GM23338 (cell line): ENCODE measurements around the gene AHNAK. TPM values are rescaled to one million over a fixed set of nuclear protein-coding genes. Genes with fewer than 3 reads are reported as not detected.

Source experiments
- ATAC-seq: fragments of 200-7000 bp; cut with Tn5 transposase; 3 replicates; pipeline ENCODE4 v1.9.1; 2020
- DNase-seq: peaks from one replicate; pipeline ENCODE4 v3.0.0-alpha.2; 2015; ENCODE audit warnings: low spot score
- H2AFZ ChIP-seq: fragments of 200-600 bp; sonication (generic); 2 replicates; pipeline ENCODE4 v1.8.0; 2016; ENCODE audit warnings: antibody characterized with exemption, mild to moderate bottlenecking, moderate library complexity
- H3F3A ChIP-seq: fragments of 200-600 bp; sonication (generic); replicated peaks from 2 replicates; pipeline ENCODE4 v1.8.0; 2017; ENCODE audit warnings: antibody characterized with exemption, mixed run types, low read depth
- H3K27ac ChIP-seq: fragments of 200-600 bp; sonication (generic); 2 replicates; pipeline ENCODE4 v1.6.1; 2016; ENCODE audit warnings: low read depth
- H3K27me3 ChIP-seq: fragments of 200-600 bp; sonication (generic); 2 replicates; pipeline ENCODE4 v1.8.0; 2016; ENCODE audit warnings: mild to moderate bottlenecking, mixed run types, moderate library complexity; ENCODE audit not compliant: insufficient read depth
- H3K36me3 ChIP-seq: fragments of 200-600 bp; sonication (generic); 2 replicates; pipeline ENCODE4 v1.8.0; 2016; ENCODE audit warnings: mild to moderate bottlenecking; ENCODE audit not compliant: insufficient read depth
- H3K4me1 ChIP-seq: fragments of 200-600 bp; sonication (generic); 2 replicates; pipeline ENCODE4 v1.8.0; 2016; ENCODE audit warnings: mild to moderate bottlenecking, moderate library complexity; ENCODE audit not compliant: insufficient read depth
- H3K4me2 ChIP-seq: fragments of 200-600 bp; sonication (generic); 2 replicates; pipeline ENCODE4 v1.7.1; 2017; ENCODE audit warnings: mixed run types
- H3K4me3 ChIP-seq: fragments of 200-600 bp; sonication (generic); 2 replicates; pipeline ENCODE4 v1.6.1; 2016; ENCODE audit warnings: mixed run types
- H3K79me2 ChIP-seq: fragments of 200-600 bp; sonication (generic); replicated peaks from 2 replicates; pipeline ENCODE4 v1.8.0; 2017; ENCODE audit warnings: mild to moderate bottlenecking; ENCODE audit not compliant: insufficient read depth
- H3K9me2 ChIP-seq: fragments of 200-600 bp; sonication (generic); 2 replicates; pipeline ENCODE4 v1.8.0; 2017; ENCODE audit not compliant: insufficient read depth
- H4K20me1 ChIP-seq: fragments of 200-600 bp; sonication (generic); replicated peaks from 2 replicates; pipeline ENCODE4 v1.8.0; 2017; ENCODE audit warnings: mild to moderate bottlenecking; ENCODE audit not compliant: insufficient read depth
- H3K27ac Mint-ChIP-seq: 2 replicates; pipeline ENCODE4 v1.8.0; 2020; ENCODE audit warnings: inconsistent platforms, mild to moderate bottlenecking, moderate library complexity, mixed read lengths
- H3K27me3 Mint-ChIP-seq: 3 replicates; pipeline ENCODE4 v1.8.0; 2022; ENCODE audit warnings: low read depth, mild to moderate bottlenecking, moderate library complexity, mixed read lengths, inconsistent platforms; ENCODE audit not compliant: insufficient read depth, poor library complexity
- H3K36me3 Mint-ChIP-seq: 3 replicates; pipeline ENCODE4 v1.8.0; 2021; ENCODE audit warnings: low read depth, mild to moderate bottlenecking, inconsistent platforms, moderate library complexity, mixed read lengths
- H3K4me1 Mint-ChIP-seq: 3 replicates; pipeline ENCODE4 v1.8.0; 2020; ENCODE audit warnings: mild to moderate bottlenecking, inconsistent platforms, mixed read lengths
- H3K4me3 Mint-ChIP-seq: 3 replicates; pipeline ENCODE4 v1.8.0; 2021; ENCODE audit warnings: moderate library complexity, mild to moderate bottlenecking, inconsistent platforms, mixed read lengths
- H3K9me3 Mint-ChIP-seq: 3 replicates; pipeline ENCODE4 v1.8.0; 2020; ENCODE audit warnings: moderate library complexity, mild to moderate bottlenecking, inconsistent platforms, mixed read lengths
- CREB1 ChIP-seq: fragments of 250-450 bp; sonication (Bioruptor Pico); IDR thresholded peaks from 2 replicates; pipeline ENCODE4 v1.5.0; 2020; ENCODE audit warnings: low read depth, mild to moderate bottlenecking, moderate library complexity
- CTCF ChIP-seq, 2 experiments: fragments of 200-600 bp in 1 of 2; sonication (generic) in 1 of 2; conservative IDR thresholded peaks; 2 replicates each; pipeline versions ENCODE4 v1.5.1 to v1.6.1; 2016 to 2017; ENCODE audit warnings: antibody characterized with exemption in 2 of 2, low read depth in 2 of 2, mild to moderate bottlenecking in 2 of 2, moderate library complexity in 1 of 2
- EZH2 ChIP-seq: fragments of 200-600 bp; sonication (generic); IDR thresholded peaks from one replicate; pipeline ENCODE4 v1.8.0; 2017; ENCODE audit warnings: antibody characterized with exemption, mild to moderate bottlenecking, low read depth; ENCODE audit not compliant: unreplicated experiment
- EZH2phosphoT487 ChIP-seq: fragments of 200-600 bp; sonication (generic); IDR thresholded peaks from one replicate; pipeline ENCODE4 v1.8.1; 2018; ENCODE audit warnings: antibody characterized with exemption; ENCODE audit not compliant: unreplicated experiment
- JUNB ChIP-seq: IDR thresholded peaks from one replicate; pipeline ENCODE4 v1.6.1; 2016; ENCODE audit warnings: antibody characterized with exemption; ENCODE audit not compliant: unreplicated experiment
- NANOG ChIP-seq: IDR thresholded peaks from 2 replicates; pipeline ENCODE4 v1.6.1; 2016; ENCODE audit warnings: antibody characterized with exemption, borderline replicate concordance
- POLR2AphosphoS5 ChIP-seq: IDR thresholded peaks from 2 replicates; pipeline ENCODE4 v1.6.1; 2016; ENCODE audit warnings: antibody characterized with exemption, low read depth
- REST ChIP-seq: IDR thresholded peaks from one replicate; pipeline ENCODE4 v1.6.1; 2018; ENCODE audit warnings: antibody characterized with exemption; ENCODE audit not compliant: unreplicated experiment
- STAT1 ChIP-seq: IDR thresholded peaks from one replicate; pipeline ENCODE4 v1.6.1; 2016; ENCODE audit warnings: antibody characterized with exemption; ENCODE audit not compliant: unreplicated experiment
- ZNF114 ChIP-seq: fragments of 250-450 bp; sonication (Bioruptor Pico); IDR thresholded peaks from 2 replicates; pipeline ENCODE4 v1.5.0; 2020; ENCODE audit warnings: mild to moderate bottlenecking, moderate library complexity
- ZNF331 ChIP-seq: fragments of 250-450 bp; sonication (Bioruptor Pico); IDR thresholded peaks from 2 replicates; pipeline ENCODE4 v1.5.0; 2020; ENCODE audit warnings: low read depth, mild to moderate bottlenecking, moderate library complexity
- ZNF462 ChIP-seq: fragments of 250-450 bp; sonication (Bioruptor Pico); IDR thresholded peaks from 2 replicates; pipeline ENCODE4 v1.5.0; 2020; ENCODE audit warnings: mild to moderate bottlenecking, moderate library complexity
- polyA plus RNA-seq: library from polyadenylated mRNA; unstranded; fragments of >200 nt; fragmentation: Nextera tagmentation; extraction: Ambion mirVana; gene quantifications from 2 replicates; pipeline ENCODE4 v1.2.1, GENCODE V29; 2016
- total RNA-seq: library from RNA; depleted of rRNA; stranded (reverse); fragments of >200 nt; shearing (Covaris generic); gene quantifications from 2 replicates; pipeline ENCODE4 v1.2.3, GENCODE V29; 2014
- TF ChIP-seq, protein P1 (sequence below): IDR thresholded peaks from 2 replicates; pipeline ENCODE4 v1.6.1; 2016; ENCODE audit warnings: antibody characterized with exemption

The AHNAK gene
- total and polyA plus RNA-seq, 2 experiments from 2014 or later = 0.91 to 2.1 TPM

- Histone ChIP-seq H3K4me1 (no peaks in the 10 kb centered on the region), H3K9me2 (no peaks in the 10 kb centered on the region; the same call in 1 of the 2 replicates), H3K27ac (no peak overlapping the region), H3K4me2 (no peak overlapping the region), H3K36me3 (no peaks in the 10 kb centered on the region), H4K20me1 (no peaks in the 10 kb centered on the region), H3F3A (no peaks in the 10 kb centered on the region), H3K79me2 (no peaks in the 10 kb centered on the region), H3K4me3 (no peak overlapping the region), H2AFZ (no peak overlapping the region), H3K27me3 (no peaks in the 10 kb centered on the region)
- peaks cover 3% of the 10 kb centered on the region for H3K27me3 Mint-ChIP-seq
- no peaks in the 10 kb centered on the region for H3K36me3 Mint-ChIP-seq
- ATAC-seq (no peak), DNase-seq (no peak)
- H3K4me1 Mint-ChIP-seq = peaks cover 2% of the 10 kb centered on the region; the same call in 1 of the 3 replicates
- H3K4me3 Mint-ChIP-seq = no peak overlapping the region
- no peak overlapping the region for H3K27ac Mint-ChIP-seq
- TF ChIP-seq JUNB (no peak), NANOG (no peak), ZNF462 (CRISPR knock-in tag) (no peak), CREB1 (no peak), REST (no peak), STAT1 (no peak), EZH2phosphoT487 (no peak), ZNF114 (CRISPR knock-in tag) (no peak), ZNF331 (CRISPR knock-in tag) (no peak), POLR2AphosphoS5 (no peak), CTCF (conservative IDR thresholded peaks at IDR 0.05; ENCODE audit: low read depth in 2 of 2) (no peak), EZH2 (no peak)
- TF ChIP-seq, protein P1, sequence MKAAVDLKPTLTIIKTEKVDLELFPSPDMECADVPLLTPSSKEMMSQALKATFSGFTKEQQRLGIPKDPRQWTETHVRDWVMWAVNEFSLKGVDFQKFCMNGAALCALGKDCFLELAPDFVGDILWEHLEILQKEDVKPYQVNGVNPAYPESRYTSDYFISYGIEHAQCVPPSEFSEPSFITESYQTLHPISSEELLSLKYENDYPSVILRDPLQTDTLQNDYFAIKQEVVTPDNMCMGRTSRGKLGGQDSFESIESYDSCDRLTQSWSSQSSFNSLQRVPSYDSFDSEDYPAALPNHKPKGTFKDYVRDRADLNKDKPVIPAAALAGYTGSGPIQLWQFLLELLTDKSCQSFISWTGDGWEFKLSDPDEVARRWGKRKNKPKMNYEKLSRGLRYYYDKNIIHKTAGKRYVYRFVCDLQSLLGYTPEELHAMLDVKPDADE = no peak
- H3K9me3 Mint-ChIP-seq = no peaks in the 10 kb centered on the region
Measured at GRCh38 chr11:62444236-62444833, 102.3 kb downstream of the AHNAK start.
